Measurements from ENCODE around the gene MRTFB.

DNA sequence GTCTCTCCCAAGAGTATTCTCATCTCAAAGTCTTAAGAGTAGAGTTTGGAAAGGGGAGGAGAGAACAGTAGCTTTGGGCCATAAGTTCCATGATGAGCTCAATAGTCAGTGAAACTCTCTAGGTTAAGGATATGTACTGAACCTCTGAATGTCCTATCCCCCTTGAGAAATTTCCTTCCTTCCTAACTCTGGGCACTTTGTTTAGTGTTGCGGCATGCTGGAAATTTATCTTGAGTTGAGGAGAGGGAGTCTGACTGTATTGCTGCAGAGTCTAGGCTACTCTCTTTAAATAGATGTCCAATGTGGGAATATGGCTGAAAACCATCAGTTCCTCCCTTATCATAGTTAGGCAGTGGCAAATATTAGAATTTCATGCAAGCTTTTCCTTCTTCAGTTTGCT, 16.1 kb downstream of the MRTFB start:
- no peak for TF ChIP-seq POLR2A (IDR thresholded peaks at IDR 0.05)
- TF ChIP-seq, protein P1, sequence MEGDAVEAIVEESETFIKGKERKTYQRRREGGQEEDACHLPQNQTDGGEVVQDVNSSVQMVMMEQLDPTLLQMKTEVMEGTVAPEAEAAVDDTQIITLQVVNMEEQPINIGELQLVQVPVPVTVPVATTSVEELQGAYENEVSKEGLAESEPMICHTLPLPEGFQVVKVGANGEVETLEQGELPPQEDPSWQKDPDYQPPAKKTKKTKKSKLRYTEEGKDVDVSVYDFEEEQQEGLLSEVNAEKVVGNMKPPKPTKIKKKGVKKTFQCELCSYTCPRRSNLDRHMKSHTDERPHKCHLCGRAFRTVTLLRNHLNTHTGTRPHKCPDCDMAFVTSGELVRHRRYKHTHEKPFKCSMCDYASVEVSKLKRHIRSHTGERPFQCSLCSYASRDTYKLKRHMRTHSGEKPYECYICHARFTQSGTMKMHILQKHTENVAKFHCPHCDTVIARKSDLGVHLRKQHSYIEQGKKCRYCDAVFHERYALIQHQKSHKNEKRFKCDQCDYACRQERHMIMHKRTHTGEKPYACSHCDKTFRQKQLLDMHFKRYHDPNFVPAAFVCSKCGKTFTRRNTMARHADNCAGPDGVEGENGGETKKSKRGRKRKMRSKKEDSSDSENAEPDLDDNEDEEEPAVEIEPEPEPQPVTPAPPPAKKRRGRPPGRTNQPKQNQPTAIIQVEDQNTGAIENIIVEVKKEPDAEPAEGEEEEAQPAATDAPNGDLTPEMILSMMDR (IDR thresholded peaks at IDR 0.05) = no peak
